GM10847 (cell line): ENCODE data around the gene REM2.

ENCODE experiments used
- POLR2A ChIP-seq: IDR thresholded peaks from 2 replicates; pipeline ENCODE4 v1.6.1; 2011; ENCODE audit not compliant: insufficient read length; ENCODE audit errors: extremely low read depth

Gene REM2

DNA sequence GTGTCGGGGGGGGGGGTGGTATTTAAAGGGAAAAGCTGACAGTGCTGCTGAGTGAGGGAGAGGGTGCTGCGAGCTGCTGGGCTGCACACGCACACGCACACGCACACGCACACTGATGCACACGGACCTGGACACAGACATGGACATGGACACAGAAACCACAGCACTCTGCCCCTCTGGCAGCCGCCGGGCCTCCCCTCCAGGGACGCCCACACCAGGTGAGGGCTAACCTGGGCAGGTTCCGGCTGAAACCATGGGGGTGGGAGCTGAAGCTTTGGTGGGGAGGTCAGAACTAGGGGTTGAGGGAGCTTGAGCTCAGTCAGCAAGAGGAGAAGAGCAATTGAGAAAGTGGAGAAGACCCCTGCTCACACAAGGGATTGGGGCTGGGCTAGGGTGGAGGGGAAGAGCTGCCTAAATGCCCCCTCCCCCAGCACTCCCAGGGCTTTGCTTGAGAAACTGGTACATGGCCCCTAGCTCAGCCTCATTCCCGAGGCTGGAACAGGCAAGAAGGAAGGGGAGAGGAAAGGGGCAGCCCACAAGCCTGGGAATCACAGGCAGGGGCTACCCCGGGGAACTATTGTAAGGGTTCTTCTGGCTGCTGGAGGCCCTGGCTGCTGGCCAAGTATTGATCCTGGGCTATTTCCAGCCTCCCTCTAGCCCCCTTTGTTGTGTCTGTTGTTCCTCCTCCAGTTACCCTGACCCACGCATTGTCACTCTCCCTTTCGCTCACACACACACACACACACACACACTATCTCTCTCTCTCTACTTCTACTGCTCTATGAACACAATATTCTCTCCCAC is at the start of gene REM2:
Gene REM2, plus strand, starts transcription at position 50 of the 804 bp plus-strand sequence. Its CDS starts 66 bp downstream, at position 116.
- TF ChIP-seq POLR2A: no peak

DNA sequence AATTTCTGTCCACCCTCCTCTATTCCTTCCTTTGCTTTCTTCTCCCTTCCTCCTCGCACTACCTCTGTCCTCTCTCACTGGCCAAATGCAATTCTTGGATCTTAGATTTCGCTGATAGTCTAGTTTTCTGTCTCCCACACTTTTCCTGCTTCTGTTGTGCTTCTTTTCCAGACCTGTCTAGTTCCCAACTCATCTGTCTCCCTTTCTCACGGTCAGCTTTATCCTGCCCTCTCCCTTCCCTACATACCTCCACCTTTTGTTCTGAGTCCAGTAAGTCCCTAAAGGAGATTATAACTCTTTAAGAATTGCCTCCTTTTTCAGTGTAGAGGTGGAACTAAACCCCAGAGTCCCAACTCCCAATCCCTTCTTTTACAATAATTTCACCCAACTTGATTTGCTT is 47.5 kb upstream of the REM2 start:
- TF ChIP-seq POLR2A: no peak

DNA sequence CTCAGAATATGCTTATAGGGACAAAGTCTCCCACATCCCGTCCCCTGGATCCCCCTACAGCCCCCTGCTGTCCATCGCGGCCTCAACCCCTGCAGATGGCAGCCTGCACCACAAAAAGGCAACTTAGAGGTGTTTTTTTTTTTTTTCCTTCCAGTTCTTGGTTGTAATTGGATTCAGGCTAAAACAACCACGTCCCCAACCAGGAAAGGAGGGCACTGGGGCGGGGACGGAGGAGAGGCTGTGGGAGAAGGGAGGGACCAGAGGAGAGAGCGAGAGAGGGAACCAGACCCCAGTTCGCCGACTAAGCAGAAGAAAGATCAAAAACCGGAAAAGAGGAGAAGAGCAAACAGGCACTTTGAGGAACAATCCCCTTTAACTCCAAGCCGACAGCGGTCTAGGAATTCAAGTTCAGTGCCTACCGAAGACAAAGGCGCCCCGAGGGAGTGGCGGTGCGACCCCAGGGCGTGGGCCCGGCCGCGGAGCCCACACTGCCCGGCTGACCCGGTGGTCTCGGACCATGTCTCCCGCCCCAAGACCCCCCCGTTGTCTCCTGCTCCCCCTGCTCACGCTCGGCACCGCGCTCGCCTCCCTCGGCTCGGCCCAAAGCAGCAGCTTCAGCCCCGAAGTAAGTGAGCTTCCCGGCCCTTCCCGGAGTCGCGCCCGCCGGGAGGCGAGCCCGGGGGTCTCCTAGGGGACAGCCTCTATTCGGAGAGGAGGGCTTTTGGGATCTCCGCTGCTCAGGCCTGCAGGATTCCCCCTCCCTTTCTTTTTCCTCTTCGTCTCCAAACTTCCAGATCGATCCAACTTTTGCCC is 46.5 kb upstream of the REM2 start, which contains the start of gene MMP14:
Gene MMP14, plus strand, starts transcription at position 285 of the 813 bp plus-strand sequence. Its CDS starts 233 bp downstream, at position 518.
- TF ChIP-seq POLR2A: no peak

- TF ChIP-seq POLR2A: no peak
These were observed 45.8 kb upstream of the REM2 start for GRCh38 chr14:22837114-22837749.

GRCh38 chr14:22837750-22838538 is 45.1 kb upstream of the REM2 start:
- TF ChIP-seq POLR2A: no peak

DNA sequence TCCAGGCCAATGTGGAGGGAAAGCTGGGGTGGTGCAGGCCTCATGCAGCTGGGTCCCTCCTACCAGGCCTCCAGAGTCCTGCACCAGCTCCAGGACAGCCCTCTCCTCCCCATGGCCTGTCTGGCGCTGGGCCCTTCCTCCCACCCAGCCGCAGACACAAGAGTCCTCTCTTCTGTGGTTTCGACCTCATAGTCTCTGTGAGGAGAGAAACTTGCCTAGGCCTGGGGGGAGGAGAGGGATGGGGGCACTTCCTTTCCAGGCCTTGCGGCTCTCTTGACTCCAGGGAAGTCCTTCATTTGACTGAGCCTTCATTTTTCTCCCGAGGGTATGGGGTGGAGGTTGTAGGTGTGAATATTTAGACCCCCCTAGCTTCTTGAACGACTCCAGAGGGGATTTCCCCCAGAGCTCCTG is 44.4 kb upstream of the REM2 start:
- TF ChIP-seq POLR2A: no peak

DNA sequence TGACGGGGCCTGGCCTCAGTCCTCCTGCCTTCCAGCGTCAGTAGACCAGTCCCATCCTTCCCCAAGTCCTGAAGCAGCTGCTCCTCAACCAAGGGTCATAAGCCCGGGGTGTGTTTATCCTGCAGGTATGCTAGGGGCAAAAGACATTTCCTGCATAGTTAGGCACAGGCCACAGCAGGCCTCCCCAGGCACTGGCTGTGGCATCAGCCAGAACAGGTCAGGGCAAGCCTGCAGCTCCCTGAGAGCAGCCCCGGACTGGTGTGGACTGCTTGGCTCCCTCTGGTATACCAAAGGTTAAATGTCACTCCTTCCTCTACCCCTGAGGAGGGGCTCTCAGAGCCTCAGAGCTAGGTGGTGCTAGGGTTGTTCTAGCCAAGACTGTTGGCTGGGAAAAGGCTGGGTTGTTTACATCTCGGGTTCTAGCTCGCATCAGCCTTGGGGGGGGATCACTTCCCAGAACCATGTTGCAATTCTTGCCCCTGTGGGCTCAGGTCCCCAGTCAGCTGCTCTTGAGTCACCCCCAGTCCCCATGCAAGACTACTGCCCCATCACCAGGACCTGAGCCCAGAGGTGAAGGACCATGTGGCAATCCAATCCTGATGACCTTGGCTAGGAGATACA is 43.8 kb upstream of the REM2 start:
- no peak for TF ChIP-seq POLR2A

GRCh38 chr14:22841311-22841710 is 41.7 kb upstream of the REM2 start:
- TF ChIP-seq POLR2A: no peak

GRCh38 chr14:22841769-22842168 is 41.3 kb upstream of the REM2 start:
- no peak for TF ChIP-seq POLR2A

GRCh38 chr14:22842211-22843122 is 40.6 kb upstream of the REM2 start:
- TF ChIP-seq POLR2A: no peak

DNA sequence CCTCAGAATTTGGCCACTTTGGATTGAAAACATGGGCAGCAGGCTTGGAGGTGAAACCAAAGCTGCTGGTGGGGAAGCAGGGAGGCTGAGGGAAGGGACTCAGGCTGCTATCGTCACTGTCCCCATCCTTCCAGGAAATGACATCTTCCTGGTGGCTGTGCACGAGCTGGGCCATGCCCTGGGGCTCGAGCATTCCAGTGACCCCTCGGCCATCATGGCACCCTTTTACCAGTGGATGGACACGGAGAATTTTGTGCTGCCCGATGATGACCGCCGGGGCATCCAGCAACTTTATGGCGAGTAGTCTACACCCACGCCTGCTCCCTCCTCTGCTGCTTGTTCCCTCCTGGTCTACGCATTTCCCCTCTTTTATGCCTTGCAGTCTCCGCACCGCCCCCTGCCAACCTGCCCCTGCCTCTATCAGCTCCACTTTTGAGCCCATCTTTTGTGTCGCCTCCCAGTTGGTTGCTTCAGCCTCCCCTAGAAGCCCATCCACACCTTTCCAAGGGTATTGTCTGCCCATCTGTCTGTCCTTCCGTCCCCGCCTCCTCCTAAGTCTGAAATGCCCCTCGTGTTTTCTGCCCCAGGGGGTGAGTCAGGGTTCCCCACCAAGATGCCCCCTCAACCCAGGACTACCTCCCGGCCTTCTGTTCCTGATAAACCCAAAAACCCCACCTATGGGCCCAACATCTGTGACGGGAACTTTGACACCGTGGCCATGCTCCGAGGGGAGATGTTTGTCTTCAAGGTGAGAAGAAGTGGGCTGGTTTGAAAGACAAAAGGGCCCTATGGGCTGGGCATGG is 39.7 kb upstream of the REM2 start:
- TF ChIP-seq POLR2A: no peak

- TF ChIP-seq POLR2A: no peak
These were observed 38.6 kb upstream of the REM2 start for GRCh38 chr14:22844221-22845102.
